GM12864 (cell line): Measurements from ENCODE around the gene MKRN3.

Experiments used
- DNase-seq: peaks from one replicate; pipeline ENCODE4 v3.0.0-alpha.2; 2011; ENCODE audit warnings: low read depth
- H3K4me3 ChIP-seq: 2 replicates; pipeline ENCODE4 v1.5.1; 2011; ENCODE audit warnings: mild to moderate bottlenecking, low read depth, low read length, control low read depth
- CTCF ChIP-seq: IDR thresholded peaks from 2 replicates; pipeline ENCODE4 v1.5.1; 2011; ENCODE audit warnings: low read depth, mild to moderate bottlenecking, moderate library complexity, low read length, control low read depth, inconsistent platforms; ENCODE audit errors: missing control alignments

Gene MKRN3

GRCh38 chr15:23602124-23602523, 36.6 kb downstream of the MKRN3 start:
- H3K4me3 ChIP-seq: no peak overlapping the region
- no peak for DNase-seq
- no peak for TF ChIP-seq CTCF

- DNase-seq: no peak
- TF ChIP-seq CTCF: no peak
- no peak overlapping the region for H3K4me3 ChIP-seq
Measured at GRCh38 chr15:23606226-23606625, 40.8 kb downstream of the MKRN3 start.

GRCh38 chr15:23616536-23616935, 51.1 kb downstream of the MKRN3 start:
- no peak for DNase-seq
- no peak for TF ChIP-seq CTCF
- H3K4me3 ChIP-seq: no peak overlapping the region
